ENCODE measurements around the gene PPARD. TPM values are rescaled to one million over a fixed set of nuclear protein-coding genes. Genes with fewer than 3 reads are reported as not detected.

PPARD gene
- total RNA-seq, 2 donors from 2014 or later = 6.0 to 11.2 TPM

DNA sequence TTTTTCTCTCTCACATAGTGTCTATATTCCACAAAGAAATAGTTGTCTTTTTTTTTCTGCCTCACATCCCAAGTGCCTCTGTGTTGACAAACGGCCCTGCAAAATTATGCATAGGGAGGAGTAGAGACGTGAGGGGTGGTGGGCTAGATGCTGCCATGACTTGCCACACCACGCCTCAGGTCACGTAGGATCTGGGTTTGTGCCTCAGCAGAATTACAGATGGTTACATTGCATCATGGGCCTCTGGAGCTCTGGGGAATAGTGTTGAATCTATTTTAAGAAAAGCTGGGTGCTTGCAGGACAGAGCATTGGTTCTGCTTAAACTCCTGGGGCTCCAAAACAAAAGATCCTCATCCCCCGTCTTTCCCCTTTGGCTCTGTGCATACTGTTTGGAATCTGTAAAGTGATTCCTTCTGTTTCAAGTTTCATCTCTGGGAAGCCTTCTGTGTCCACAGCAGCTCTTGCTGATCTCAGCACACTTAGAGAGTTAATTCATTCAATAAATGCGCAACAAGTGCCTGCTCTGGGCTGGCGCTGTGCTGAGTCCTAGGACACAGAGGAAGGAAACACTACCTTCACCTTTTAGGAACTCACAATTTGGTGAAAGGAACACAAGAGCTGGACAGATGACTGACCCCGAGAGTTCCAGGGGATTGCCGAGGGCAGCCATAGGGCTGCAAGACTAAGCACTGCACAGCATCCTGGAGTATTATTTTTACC, 112.2 kb downstream of the PPARD start:
- no peaks in the 10 kb centered on the region for H3K36me3 ChIP-seq (replicated peaks in 1 of 2; ENCODE audit: insufficient read depth in 1 of 2, low read depth in 2 of 2)
- intact Hi-C loops (cut with DNase I) = loop anchor here (5.0 kb wide), 1 partner anchor 157 kb away; the partner anchor contains the start of gene DEF6
- WGBS, 2 donors = 86 to 91% methylated on average over 9 of the region's 9 CpGs
- DNase-seq = no peak
- H3K27ac ChIP-seq = no peak overlapping the region
- H3K4me3 ChIP-seq = no peak overlapping the region
- no peak for ATAC-seq
- no peak for TF ChIP-seq POLR2A (IDR thresholded peaks at IDR 0.05)
- TF ChIP-seq, protein P1, sequence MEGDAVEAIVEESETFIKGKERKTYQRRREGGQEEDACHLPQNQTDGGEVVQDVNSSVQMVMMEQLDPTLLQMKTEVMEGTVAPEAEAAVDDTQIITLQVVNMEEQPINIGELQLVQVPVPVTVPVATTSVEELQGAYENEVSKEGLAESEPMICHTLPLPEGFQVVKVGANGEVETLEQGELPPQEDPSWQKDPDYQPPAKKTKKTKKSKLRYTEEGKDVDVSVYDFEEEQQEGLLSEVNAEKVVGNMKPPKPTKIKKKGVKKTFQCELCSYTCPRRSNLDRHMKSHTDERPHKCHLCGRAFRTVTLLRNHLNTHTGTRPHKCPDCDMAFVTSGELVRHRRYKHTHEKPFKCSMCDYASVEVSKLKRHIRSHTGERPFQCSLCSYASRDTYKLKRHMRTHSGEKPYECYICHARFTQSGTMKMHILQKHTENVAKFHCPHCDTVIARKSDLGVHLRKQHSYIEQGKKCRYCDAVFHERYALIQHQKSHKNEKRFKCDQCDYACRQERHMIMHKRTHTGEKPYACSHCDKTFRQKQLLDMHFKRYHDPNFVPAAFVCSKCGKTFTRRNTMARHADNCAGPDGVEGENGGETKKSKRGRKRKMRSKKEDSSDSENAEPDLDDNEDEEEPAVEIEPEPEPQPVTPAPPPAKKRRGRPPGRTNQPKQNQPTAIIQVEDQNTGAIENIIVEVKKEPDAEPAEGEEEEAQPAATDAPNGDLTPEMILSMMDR (IDR thresholded peaks at IDR 0.05) = no peak
- peaks cover 23% of the 10 kb centered on the region for H3K4me1 ChIP-seq
- H3K27me3 ChIP-seq = no peaks in the 10 kb centered on the region
- no peaks in the 10 kb centered on the region for H3K9me3 ChIP-seq

DNA sequence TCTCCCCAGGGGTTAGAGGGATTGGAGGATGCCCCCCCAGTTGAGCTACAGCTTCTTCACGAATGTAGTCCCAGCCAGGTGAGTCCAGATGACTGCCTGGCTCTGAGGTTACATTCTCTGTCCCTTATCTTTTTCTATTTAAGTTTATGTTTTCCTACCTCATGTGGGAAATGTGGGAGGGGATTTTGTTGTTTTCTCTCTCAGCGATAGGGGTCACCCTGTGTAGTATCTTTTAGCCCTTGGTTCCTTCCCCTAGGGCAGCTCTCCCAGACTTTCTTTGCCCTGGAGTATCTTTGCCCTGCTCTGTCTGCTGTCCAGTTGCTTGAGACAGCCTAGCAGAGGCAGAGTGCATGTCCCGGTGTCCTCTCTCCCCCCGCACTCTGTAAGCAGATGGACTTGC, 115.5 kb downstream of the PPARD start:
- no peaks in the 10 kb centered on the region for H3K36me3 ChIP-seq (replicated peaks in 1 of 2; ENCODE audit: insufficient read depth in 1 of 2, low read depth in 2 of 2)
- H3K27ac ChIP-seq = no peak overlapping the region
- TF ChIP-seq, protein P1 (IDR thresholded peaks at IDR 0.05) = no peak
- no peak for TF ChIP-seq POLR2A (IDR thresholded peaks at IDR 0.05)
- no peak overlapping the region for H3K4me3 ChIP-seq
- no peak for ATAC-seq
- H3K4me1 ChIP-seq = peaks cover 12% of the 10 kb centered on the region
- DNase-seq = no peak
- H3K9me3 ChIP-seq = no peaks in the 10 kb centered on the region
- WGBS, 2 donors = 50 to 58% methylated on average over 3 to 4 of the region's 4 CpGs
- intact Hi-C loops (cut with DNase I) = no loop called here
- H3K27me3 ChIP-seq = no peaks in the 10 kb centered on the region

- 82 to 95% methylated on average over 3 of the region's 3 CpGs for WGBS, 2 donors
- no peak for TF ChIP-seq POLR2A (IDR thresholded peaks at IDR 0.05)
- TF ChIP-seq, protein P1 (IDR thresholded peaks at IDR 0.05) = no peak
Measured at GRCh38 chr6:35461270-35461669, 118.9 kb downstream of the PPARD start.

DNA sequence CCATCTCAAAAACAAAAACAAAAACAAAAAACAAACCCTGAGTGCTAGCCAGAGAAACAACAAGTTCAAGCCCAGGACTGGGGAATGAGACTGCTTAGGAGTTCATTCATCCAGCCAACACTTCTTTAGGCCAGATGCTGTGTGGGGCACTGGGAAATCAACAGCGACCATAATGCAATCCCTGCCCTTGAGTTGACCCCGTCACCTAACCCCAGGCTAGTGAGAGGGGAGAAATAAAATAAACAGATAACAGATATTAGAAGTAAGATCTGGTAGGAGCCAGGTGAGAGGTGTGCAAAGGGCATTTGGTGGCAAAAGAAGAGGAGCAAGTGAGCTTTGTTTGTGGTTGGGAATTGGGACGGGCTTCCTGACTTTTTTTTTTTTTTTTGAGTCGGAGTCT, 120.9 kb downstream of the PPARD start:
- Histone ChIP-seq H3K9me3 (no peaks in the 10 kb centered on the region), H3K27ac (no peak overlapping the region), H3K36me3 (replicated peaks in 1 of 2; ENCODE audit: insufficient read depth in 1 of 2, low read depth in 2 of 2) (no peaks in the 10 kb centered on the region), H3K27me3 (no peaks in the 10 kb centered on the region), H3K4me3 (no peak overlapping the region), H3K4me1 (peaks cover 6% of the 10 kb centered on the region)
- DNase-seq (no peak), ATAC-seq (no peak)
- WGBS, 2 donors = 74 to 87% methylated on average over 4 of the region's 4 CpGs
- TF ChIP-seq, protein P1 (IDR thresholded peaks at IDR 0.05) = no peak
- TF ChIP-seq POLR2A (IDR thresholded peaks at IDR 0.05) = no peak
- intact Hi-C loops (cut with DNase I) = loop anchor here (5.0 kb wide), 1 partner anchor 171 kb away; no protein-coding TSS in a partner anchor

More at GRCh38 chr6:35461270-35461669, 118.9 kb downstream of the PPARD start:
- no peaks in the 10 kb centered on the region for H3K27me3 ChIP-seq
- ATAC-seq (no peak), DNase-seq (no peak)
- no peaks in the 10 kb centered on the region for H3K9me3 ChIP-seq
- no peaks in the 10 kb centered on the region for H3K4me1 ChIP-seq
- no peak overlapping the region for H3K4me3 ChIP-seq
- intact Hi-C loops (cut with DNase I) = loop anchor here (5.0 kb wide), 1 partner anchor 169 kb away; no protein-coding TSS in a partner anchor
- H3K36me3 ChIP-seq (replicated peaks in 1 of 2; ENCODE audit: insufficient read depth in 1 of 2, low read depth in 2 of 2) = no peaks in the 10 kb centered on the region
- H3K27ac ChIP-seq = no peak overlapping the region

DNA sequence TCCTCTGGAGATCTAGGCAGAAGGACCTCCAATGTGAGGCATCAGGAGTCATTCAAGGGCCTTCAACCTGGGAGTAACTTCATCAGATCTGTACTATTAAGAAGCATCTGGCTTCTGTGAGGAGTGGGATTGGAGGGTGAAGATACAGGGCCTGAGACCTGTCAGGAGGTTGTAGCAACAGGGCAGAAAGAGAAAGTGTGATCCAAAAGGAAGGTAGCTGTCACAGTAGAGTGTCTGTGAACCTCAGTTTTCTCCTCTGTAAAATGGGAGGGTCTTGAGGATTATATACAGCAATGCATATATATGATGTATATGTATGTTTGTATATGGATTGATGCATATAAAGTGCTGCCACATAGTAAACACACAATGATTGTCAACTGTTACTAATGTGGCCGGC, 123.3 kb downstream of the PPARD start:
- Histone ChIP-seq H3K4me1 (peaks cover 23% of the 10 kb centered on the region), H3K27ac (no peak overlapping the region), H3K27me3 (no peaks in the 10 kb centered on the region), H3K9me3 (no peaks in the 10 kb centered on the region), H3K4me3 (no peak overlapping the region), H3K36me3 (replicated peaks in 1 of 2; ENCODE audit: insufficient read depth in 1 of 2, low read depth in 2 of 2) (peaks cover 0 to 1% of the 10 kb centered on the region in 2 donors)
- WGBS, 2 donors = 77 to 100% methylated on average over 1 of the region's 1 CpG
- ATAC-seq = no peak
- intact Hi-C loops (cut with DNase I) = no loop called here
- TF ChIP-seq, protein P1 (IDR thresholded peaks at IDR 0.05) = no peak
- TF ChIP-seq POLR2A (IDR thresholded peaks at IDR 0.05) = no peak
- no peak for DNase-seq
